Nephron (organoid): ENCODE measurements around the gene ELP2.

Source experiments
- H3K27ac Mint-ChIP-seq, 3 experiments: 2 replicates each; pipeline ENCODE4 v1.8.0; 2020; ENCODE audit warnings: mixed read lengths in 3 of 3, mild to moderate bottlenecking in 2 of 3, moderate library complexity in 1 of 3
- H3K27me3 Mint-ChIP-seq: 2 replicates; pipeline ENCODE4 v1.8.0; 2021; ENCODE audit warnings: low read depth, mild to moderate bottlenecking, moderate library complexity, mixed read lengths
- H3K36me3 Mint-ChIP-seq: 2 replicates; pipeline ENCODE4 v1.8.0; 2020; ENCODE audit warnings: low read depth, mixed read lengths
- H3K4me1 Mint-ChIP-seq: 2 replicates; pipeline ENCODE4 v1.8.0; 2020; ENCODE audit warnings: mixed read lengths
- H3K4me3 Mint-ChIP-seq, 3 experiments: 2 replicates each; pipeline ENCODE4 v1.8.0; 2020; ENCODE audit warnings: mild to moderate bottlenecking in 3 of 3, mixed read lengths in 3 of 3, moderate library complexity in 2 of 3
- H3K9me3 Mint-ChIP-seq: 2 replicates; pipeline ENCODE4 v1.8.0; 2020; ENCODE audit warnings: mixed read lengths
- TF ChIP-seq, protein P1 (sequence below), 3 experiments: fragments of 200-600 bp; sonication (generic); IDR thresholded peaks; one replicate each; pipeline ENCODE4 v1.5.0; 2021; ENCODE audit warnings: antibody characterized with exemption in 3 of 3; ENCODE audit not compliant: unreplicated experiment in 3 of 3

The ELP2 gene

DNA sequence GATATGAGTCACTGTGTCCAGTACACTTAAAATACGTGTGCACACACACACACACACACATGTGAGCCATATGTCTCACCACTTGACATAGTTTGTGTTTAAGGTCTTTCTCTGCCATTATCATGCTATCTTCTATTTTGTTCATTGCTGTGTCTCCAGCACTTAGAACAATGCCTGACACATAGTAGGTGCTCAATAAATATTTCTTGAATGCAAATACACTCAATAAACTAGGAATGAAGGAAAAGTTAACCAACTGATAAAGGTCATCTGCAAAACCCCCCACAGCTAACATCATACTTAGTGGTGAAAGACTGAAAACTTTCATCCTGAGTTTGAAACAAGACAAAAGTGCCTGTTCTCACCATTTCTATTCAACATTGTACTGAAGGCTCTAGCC is 62.0 kb downstream of the ELP2 start:
- H3K36me3 Mint-ChIP-seq = no peaks in the 10 kb centered on the region
- TF ChIP-seq, protein P1, sequence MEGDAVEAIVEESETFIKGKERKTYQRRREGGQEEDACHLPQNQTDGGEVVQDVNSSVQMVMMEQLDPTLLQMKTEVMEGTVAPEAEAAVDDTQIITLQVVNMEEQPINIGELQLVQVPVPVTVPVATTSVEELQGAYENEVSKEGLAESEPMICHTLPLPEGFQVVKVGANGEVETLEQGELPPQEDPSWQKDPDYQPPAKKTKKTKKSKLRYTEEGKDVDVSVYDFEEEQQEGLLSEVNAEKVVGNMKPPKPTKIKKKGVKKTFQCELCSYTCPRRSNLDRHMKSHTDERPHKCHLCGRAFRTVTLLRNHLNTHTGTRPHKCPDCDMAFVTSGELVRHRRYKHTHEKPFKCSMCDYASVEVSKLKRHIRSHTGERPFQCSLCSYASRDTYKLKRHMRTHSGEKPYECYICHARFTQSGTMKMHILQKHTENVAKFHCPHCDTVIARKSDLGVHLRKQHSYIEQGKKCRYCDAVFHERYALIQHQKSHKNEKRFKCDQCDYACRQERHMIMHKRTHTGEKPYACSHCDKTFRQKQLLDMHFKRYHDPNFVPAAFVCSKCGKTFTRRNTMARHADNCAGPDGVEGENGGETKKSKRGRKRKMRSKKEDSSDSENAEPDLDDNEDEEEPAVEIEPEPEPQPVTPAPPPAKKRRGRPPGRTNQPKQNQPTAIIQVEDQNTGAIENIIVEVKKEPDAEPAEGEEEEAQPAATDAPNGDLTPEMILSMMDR (IDR thresholded peaks at IDR 0.05; ENCODE audit: unreplicated experiment in 3 of 3) = no peak
- peaks cover 23% of the 10 kb centered on the region for H3K4me1 Mint-ChIP-seq
- H3K4me3 Mint-ChIP-seq = no peak overlapping the region
- H3K27ac Mint-ChIP-seq = no peak overlapping the region
- peaks cover 32% of the 10 kb centered on the region for H3K27me3 Mint-ChIP-seq
- H3K9me3 Mint-ChIP-seq = no peaks in the 10 kb centered on the region

DNA sequence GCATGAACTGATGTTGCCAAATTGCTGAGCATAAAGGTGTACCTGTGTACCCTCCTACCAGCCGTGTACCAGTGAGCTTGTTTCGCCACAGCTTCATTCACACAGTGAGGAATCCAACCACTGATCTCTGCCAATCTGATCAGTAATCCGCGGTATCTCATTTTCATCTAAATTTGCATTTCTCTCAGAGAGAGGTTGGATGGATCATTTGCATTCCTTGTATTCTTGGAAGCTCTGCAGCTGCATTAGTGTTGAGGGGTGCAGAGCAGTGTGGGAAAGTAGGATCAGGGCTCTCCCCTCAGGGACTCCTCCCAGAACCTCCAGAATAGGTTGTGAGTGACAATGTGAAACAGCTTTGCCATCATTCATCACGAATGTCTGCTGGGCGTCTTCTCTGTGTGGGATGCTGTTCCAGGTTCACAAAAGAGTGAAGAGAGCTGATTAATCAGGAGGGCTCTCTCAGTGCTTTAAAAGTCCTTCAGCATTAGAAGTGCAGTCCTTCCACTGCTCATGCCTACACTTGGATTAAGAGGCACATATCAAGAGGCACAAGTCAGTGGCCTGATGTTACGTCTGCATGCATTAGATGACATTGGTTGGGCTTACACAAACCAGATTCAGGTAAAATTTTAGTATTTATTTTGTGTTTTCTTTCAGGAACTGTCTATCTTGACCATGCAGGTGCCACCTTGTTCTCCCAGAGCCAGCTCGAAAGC is 65.1 kb downstream of the ELP2 start:
- Mint-ChIP-seq H3K27me3 (peaks cover 11% of the 10 kb centered on the region), H3K4me1 (peaks cover 6% of the 10 kb centered on the region), H3K4me3 (no peak overlapping the region), H3K27ac (no peak overlapping the region), H3K36me3 (no peaks in the 10 kb centered on the region), H3K9me3 (no peaks in the 10 kb centered on the region)
- TF ChIP-seq, protein P1 (IDR thresholded peaks at IDR 0.05; ENCODE audit: unreplicated experiment in 3 of 3) = no peak

DNA sequence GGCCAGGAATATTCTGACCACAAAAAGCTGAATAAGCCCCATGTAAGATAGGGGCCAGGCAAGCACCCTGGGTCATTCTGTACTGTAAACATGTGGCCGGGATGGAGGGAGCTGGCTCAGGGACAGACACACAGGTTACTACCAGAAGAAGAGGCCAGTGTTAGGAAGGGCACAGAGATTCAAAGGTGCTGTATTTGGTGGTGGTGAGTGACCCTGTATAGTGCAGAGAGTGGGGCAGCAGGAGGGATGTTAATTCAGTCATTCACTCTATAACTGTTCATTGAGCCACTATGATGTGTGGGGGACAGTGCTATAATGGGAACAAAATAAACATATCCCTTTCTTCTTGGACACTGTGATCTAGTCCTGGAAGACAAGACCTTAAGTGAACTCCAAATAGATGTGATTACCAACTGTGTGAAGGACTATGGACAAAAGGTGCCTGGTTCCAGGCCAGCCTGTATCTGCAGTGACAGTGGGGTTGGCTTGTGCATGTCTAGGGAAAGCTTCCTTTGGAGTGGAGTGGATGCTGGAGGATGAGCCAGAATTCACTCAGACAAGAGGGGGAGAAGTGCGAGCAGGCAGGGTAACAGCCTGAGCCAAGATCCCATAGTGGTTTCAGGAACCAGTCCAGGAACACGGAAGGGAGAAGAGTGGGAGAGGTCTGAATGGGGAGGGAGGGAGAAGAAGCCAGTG is 65.9 kb downstream of the ELP2 start:
- TF ChIP-seq, protein P1 (IDR thresholded peaks at IDR 0.05; ENCODE audit: unreplicated experiment in 3 of 3) = no peak
- H3K4me3 Mint-ChIP-seq = no peak overlapping the region
- no peaks in the 10 kb centered on the region for H3K9me3 Mint-ChIP-seq
- no peaks in the 10 kb centered on the region for H3K36me3 Mint-ChIP-seq
- H3K27ac Mint-ChIP-seq = no peak overlapping the region
- H3K4me1 Mint-ChIP-seq = peaks cover 6% of the 10 kb centered on the region
- peaks cover 5% of the 10 kb centered on the region for H3K27me3 Mint-ChIP-seq

DNA sequence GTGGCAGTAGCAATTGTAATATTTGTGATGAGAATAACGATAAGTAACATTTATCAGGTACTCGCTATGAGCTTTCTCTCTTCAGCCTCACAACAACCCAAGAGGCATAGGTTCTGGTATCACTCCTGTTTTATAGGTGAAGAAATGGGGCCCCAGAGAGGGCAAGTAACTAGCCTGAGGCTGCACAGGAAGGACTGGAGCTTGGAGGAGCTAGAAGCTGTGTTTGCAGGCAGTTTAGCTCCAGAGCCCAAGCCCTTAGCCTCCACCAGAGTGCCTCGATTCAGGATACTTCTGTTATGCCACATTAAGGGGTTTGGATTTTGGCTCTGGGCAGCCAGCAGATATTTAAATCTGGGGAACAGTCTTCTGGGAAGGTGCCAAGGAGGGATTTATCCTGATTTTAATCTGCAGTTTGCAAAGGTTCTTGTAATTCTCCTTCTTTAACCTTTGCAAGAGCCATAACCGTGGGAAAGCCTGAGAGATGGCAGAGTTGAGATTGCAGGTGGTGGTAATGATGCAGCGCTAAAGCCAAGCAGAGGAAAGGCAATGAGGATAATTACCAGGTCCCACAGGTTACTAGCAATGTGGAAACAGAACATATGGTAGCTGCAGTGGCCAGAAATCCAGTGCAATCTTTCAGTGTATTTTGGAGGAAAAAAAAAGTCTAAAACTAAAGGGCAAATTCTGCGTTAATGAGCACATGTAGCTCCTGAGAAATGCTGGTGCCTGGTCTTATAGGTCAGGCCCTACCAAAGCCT is 66.7 kb downstream of the ELP2 start:
- H3K36me3 Mint-ChIP-seq = no peaks in the 10 kb centered on the region
- H3K4me3 Mint-ChIP-seq = no peak overlapping the region
- peaks cover 5% of the 10 kb centered on the region for H3K27me3 Mint-ChIP-seq

DNA sequence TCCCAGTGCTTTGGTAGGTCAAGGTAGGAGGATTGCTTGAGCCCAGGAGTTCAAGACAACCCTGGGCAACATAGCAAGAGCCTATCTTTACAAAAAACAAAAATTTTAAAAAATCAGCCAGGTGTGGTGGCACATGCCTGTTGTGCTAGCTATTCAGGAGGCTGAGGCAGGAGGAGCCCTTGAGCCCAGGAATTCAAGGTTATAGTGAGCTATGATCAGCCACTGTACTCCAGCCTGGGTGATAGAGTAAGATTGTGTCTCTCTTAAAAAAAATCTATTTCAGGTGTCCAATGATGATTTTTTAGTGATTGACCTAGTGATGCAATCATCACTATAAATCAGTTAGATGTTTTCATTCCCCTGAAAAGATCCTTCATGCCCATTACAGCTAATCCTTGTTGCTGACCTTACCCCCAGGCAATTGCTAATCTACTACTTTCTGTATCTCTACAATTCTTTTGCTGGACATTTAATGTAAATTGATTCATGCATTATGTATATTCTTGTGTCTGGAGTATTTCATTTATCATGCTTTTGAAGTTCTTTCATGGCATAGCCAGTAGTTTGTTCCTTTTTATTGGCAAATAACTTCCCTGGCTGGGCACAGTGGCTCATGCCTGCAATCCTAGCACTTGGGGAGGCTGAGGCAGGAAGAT is 67.9 kb downstream of the ELP2 start:
- Mint-ChIP-seq H3K27me3 (peaks cover 10% of the 10 kb centered on the region), H3K27ac (no peak overlapping the region)

More for the DNA sequence above, 66.7 kb downstream of the ELP2 start:
- H3K4me1 Mint-ChIP-seq = peaks cover 6% of the 10 kb centered on the region
- H3K27ac Mint-ChIP-seq = no peak overlapping the region
- no peaks in the 10 kb centered on the region for H3K9me3 Mint-ChIP-seq
- TF ChIP-seq, protein P1 (IDR thresholded peaks at IDR 0.05; ENCODE audit: unreplicated experiment in 3 of 3) = no peak

More for the DNA sequence above, 67.9 kb downstream of the ELP2 start:
- Mint-ChIP-seq H3K4me3 (no peak overlapping the region), H3K9me3 (no peaks in the 10 kb centered on the region), H3K36me3 (no peaks in the 10 kb centered on the region), H3K4me1 (peaks cover 6% of the 10 kb centered on the region)
- TF ChIP-seq, protein P1 (IDR thresholded peaks at IDR 0.05; ENCODE audit: unreplicated experiment in 3 of 3) = no peak
